HCT116 (cell line): ENCODE results near the gene NLRC5.

Source experiments
- CBX3 ChIP-seq: IDR thresholded peaks from 2 replicates; pipeline ENCODE4 v1.6.1; 2012; ENCODE audit warnings: low read depth
- CTCF ChIP-seq, 3 experiments: fragments of 200-600 bp in 1 of 3; sonication (generic) in 1 of 3; IDR thresholded peaks in 2 of 3; conservative IDR thresholded peaks in 1 of 3; 2 replicates each; pipeline ENCODE4 v1.5.1; 2012 to 2017; ENCODE audit warnings: low read depth in 2 of 3, low read length in 2 of 3, antibody characterized with exemption in 1 of 3, borderline replicate concordance in 1 of 3, control low read depth in 1 of 3, mild to moderate bottlenecking in 1 of 3, mixed read lengths in 1 of 3, mixed run types in 1 of 3, moderate library complexity in 1 of 3; ENCODE audit not compliant: insufficient read depth in 1 of 3
- POLR2A ChIP-seq: IDR thresholded peaks from 2 replicates; pipeline ENCODE4 v1.7.0; 2011; ENCODE audit warnings: borderline replicate concordance; ENCODE audit not compliant: insufficient read depth, insufficient read length; ENCODE audit errors: extremely low read depth
- ZBTB33 ChIP-seq: IDR thresholded peaks from 2 replicates; pipeline ENCODE4 v1.6.1; 2011; ENCODE audit warnings: mild to moderate bottlenecking, low read length, moderate library complexity; ENCODE audit not compliant: insufficient replicate concordance; ENCODE audit errors: extremely low read depth

GRCh38 chr16:57008440-57008839 lies 19.1 kb downstream of the NLRC5 start:
- TF ChIP-seq CTCF (IDR thresholded peaks at IDR 0.05 in 2 of 3, conservative IDR thresholded peaks at IDR 0.05 in 1 of 3; ENCODE audit: borderline replicate concordance in 1 of 3, insufficient read depth in 1 of 3, low read depth in 2 of 3, low read length in 2 of 3) (no peak), POLR2A (no peak), ZBTB33 (no peak), CBX3 (no peak)
